ENCODE results near the gene EPHA7. TPM values are rescaled to one million over a fixed set of nuclear protein-coding genes. Genes with fewer than 3 reads are reported as not detected.

Gene EPHA7
- total RNA-seq, 4 donors from 2014 or later: 3.6 to 31.0 (median 16.9) TPM

DNA sequence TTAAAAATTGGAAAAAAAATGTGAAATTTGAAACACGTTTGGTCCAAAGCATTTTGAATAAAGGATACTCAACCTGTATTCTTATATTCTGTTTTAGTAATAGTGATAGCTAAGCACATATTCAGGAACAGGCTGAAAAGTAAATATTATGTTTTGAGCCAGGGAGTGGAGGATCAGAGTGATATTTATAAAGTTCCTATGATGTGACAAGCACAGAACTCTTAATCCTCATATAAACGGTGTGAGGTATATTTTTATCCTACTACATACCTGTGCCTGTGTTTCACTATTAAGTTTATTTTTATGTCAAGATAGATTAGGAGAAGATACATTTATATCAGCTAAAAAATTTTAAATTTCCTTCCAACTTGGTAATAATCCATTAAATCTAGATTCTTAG, 225.5 kb downstream of the EPHA7 start:
- Histone ChIP-seq H3K9me3 (no peaks in the 10 kb centered on the region), H3K27ac (no peak overlapping the region), H3K4me3 (no peak overlapping the region), H3K4me1 (no peaks in the 10 kb centered on the region), H3K36me3 (no peaks in the 10 kb centered on the region), H3K27me3 (no peaks in the 10 kb centered on the region)
- intact Hi-C loops (cut with DNase I; ENCODE audit: low total_unique reads) (no loop called here), in situ Hi-C loops (cut with MboI; ENCODE audit: low pct_ligation_motif_present in 1 of 4, low pct_unique_long_range_greater_than_20kb in 1 of 4, low sequenced_read_pairs in 3 of 4) (no loop called here)
- DNase-seq: no peak
- TF ChIP-seq POLR2AphosphoS5 (IDR thresholded peaks at IDR 0.05) (no peak), EP300 (IDR thresholded peaks at IDR 0.05; ENCODE audit: low read depth) (no peak), POLR2A (IDR thresholded peaks at IDR 0.05) (no peak)
- TF ChIP-seq, protein P1, sequence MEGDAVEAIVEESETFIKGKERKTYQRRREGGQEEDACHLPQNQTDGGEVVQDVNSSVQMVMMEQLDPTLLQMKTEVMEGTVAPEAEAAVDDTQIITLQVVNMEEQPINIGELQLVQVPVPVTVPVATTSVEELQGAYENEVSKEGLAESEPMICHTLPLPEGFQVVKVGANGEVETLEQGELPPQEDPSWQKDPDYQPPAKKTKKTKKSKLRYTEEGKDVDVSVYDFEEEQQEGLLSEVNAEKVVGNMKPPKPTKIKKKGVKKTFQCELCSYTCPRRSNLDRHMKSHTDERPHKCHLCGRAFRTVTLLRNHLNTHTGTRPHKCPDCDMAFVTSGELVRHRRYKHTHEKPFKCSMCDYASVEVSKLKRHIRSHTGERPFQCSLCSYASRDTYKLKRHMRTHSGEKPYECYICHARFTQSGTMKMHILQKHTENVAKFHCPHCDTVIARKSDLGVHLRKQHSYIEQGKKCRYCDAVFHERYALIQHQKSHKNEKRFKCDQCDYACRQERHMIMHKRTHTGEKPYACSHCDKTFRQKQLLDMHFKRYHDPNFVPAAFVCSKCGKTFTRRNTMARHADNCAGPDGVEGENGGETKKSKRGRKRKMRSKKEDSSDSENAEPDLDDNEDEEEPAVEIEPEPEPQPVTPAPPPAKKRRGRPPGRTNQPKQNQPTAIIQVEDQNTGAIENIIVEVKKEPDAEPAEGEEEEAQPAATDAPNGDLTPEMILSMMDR (IDR thresholded peaks at IDR 0.05): no peak
- 62 to 69% methylated on average over 2 of the region's 2 CpGs for WGBS, 2 donors (ENCODE audit: low coverage in 1 of 2)
